OCI-LY1 (cell line): ENCODE measurements around the gene MAPK8.

Experiments used
- H2AFZ ChIP-seq: fragments of 200-600 bp; sonication (generic), shearing (Covaris generic); 2 replicates; pipeline ENCODE4 v1.6.0; 2014; ENCODE audit warnings: antibody characterized with exemption, mild to moderate bottlenecking, low read length
- H3F3A ChIP-seq: fragments of 200-600 bp; sonication (generic), shearing (Covaris generic); 2 replicates; pipeline ENCODE4 v1.6.0; 2014; ENCODE audit warnings: mild to moderate bottlenecking, antibody characterized with exemption, low read length, moderate library complexity; ENCODE audit not compliant: insufficient read depth
- H3K27ac ChIP-seq: fragments of 200-600 bp; sonication (generic); 2 replicates; pipeline ENCODE4 v1.5.1; 2014; ENCODE audit warnings: low read length, mixed run types, mild to moderate bottlenecking, low read depth; ENCODE audit not compliant: poor library complexity, severe bottlenecking
- H3K27me3 ChIP-seq: fragments of 200-600 bp; sonication (generic); 2 replicates; pipeline ENCODE4 v1.6.0; 2014; ENCODE audit warnings: antibody characterized with exemption, mild to moderate bottlenecking, low read length, moderate library complexity; ENCODE audit not compliant: insufficient read depth
- H3K36me3 ChIP-seq: fragments of 200-600 bp; sonication (generic); 2 replicates; pipeline ENCODE4 v1.6.1; 2014; ENCODE audit warnings: mild to moderate bottlenecking, antibody characterized with exemption, low read length, moderate library complexity, mixed read lengths; ENCODE audit not compliant: insufficient read depth
- H3K4me1 ChIP-seq: fragments of 200-600 bp; sonication (generic); 2 replicates; pipeline ENCODE4 v1.5.1; 2014; ENCODE audit warnings: mild to moderate bottlenecking, low read length, moderate library complexity; ENCODE audit not compliant: insufficient read depth, severe bottlenecking
- H3K4me2 ChIP-seq: fragments of 200-600 bp; sonication (generic), shearing (Covaris generic); 2 replicates; pipeline ENCODE4 v1.6.1; 2014; ENCODE audit warnings: low read length
- H3K4me3 ChIP-seq: fragments of 200-600 bp; sonication (generic); 2 replicates; pipeline ENCODE4 v1.5.1; 2014; ENCODE audit warnings: low read length, low read depth, mild to moderate bottlenecking, mixed read lengths; ENCODE audit not compliant: poor library complexity, severe bottlenecking
- H3K79me2 ChIP-seq: fragments of 200-600 bp; shearing (Covaris generic); 2 replicates; pipeline ENCODE4 v1.6.1; 2016; ENCODE audit warnings: mixed run types, low read length, mixed read lengths; ENCODE audit not compliant: insufficient read depth
- H3K9ac ChIP-seq: fragments of 200-600 bp; sonication (generic), shearing (Covaris generic); 2 replicates; pipeline ENCODE4 v1.6.1; 2014; ENCODE audit warnings: mild to moderate bottlenecking, low read length, mixed read lengths
- H3K9me2 ChIP-seq: fragments of 200-600 bp; sonication (generic), shearing (Covaris generic); 2 replicates; pipeline ENCODE4 v1.6.1; 2014; ENCODE audit warnings: low read depth, mild to moderate bottlenecking, low read length, mixed read lengths
- H3K9me3 ChIP-seq: fragments of 200-600 bp; shearing (Covaris generic); 2 replicates; pipeline ENCODE4 v1.6.1; 2014; ENCODE audit warnings: low read length, mixed read lengths
- H4K20me1 ChIP-seq: fragments of 200-600 bp; sonication (generic), shearing (Covaris generic); 2 replicates; pipeline ENCODE4 v1.6.0; 2016; ENCODE audit warnings: mild to moderate bottlenecking, low read length; ENCODE audit not compliant: insufficient read depth
- EZH2 ChIP-seq: fragments of 200-600 bp; sonication (generic), shearing (Covaris generic); IDR thresholded peaks from 2 replicates; pipeline ENCODE4 v1.8.0; 2017; ENCODE audit warnings: borderline replicate concordance, mixed run types, mild to moderate bottlenecking, antibody characterized with exemption, low read length, moderate library complexity, mixed read lengths
- TF ChIP-seq, protein P1 (sequence below): fragments of 200-600 bp; sonication (generic), shearing (Covaris generic); IDR thresholded peaks from 2 replicates; pipeline ENCODE4 v1.5.1; 2017; ENCODE audit warnings: mild to moderate bottlenecking, antibody characterized with exemption, low read length, moderate library complexity, mixed read lengths

The MAPK8 gene

DNA sequence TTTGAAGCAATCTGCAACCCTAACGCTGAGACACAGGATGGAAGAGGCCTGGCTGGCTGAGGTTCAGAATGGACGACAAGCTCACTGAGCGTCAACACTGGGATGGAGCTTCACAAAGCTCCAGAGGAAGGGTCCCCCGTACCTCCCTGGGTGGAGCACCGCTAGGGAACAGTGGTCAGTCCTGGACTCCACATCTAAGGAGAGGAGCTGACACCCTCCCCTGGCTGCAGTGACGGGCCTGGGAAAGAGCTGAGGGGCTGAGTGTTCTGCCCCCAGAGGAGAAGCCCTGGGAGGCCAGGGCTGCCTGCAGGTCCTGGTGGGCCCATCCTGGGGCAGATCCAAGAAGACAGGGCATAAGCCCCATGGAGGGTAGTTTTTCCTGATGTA, 152.2 kb downstream of the MAPK8 start:
- Histone ChIP-seq H3F3A (no peaks in the 10 kb centered on the region), H3K27ac (no peak overlapping the region), H3K9ac (no peak overlapping the region), H3K4me2 (no peak overlapping the region), H4K20me1 (no peaks in the 10 kb centered on the region), H3K9me3 (no peaks in the 10 kb centered on the region), H2AFZ (no peak overlapping the region), H3K27me3 (no peaks in the 10 kb centered on the region), H3K4me1 (no peaks in the 10 kb centered on the region), H3K36me3 (no peaks in the 10 kb centered on the region), H3K9me2 (no peaks in the 10 kb centered on the region), H3K79me2 (no peaks in the 10 kb centered on the region), H3K4me3 (no peak overlapping the region)
- TF ChIP-seq, protein P1, sequence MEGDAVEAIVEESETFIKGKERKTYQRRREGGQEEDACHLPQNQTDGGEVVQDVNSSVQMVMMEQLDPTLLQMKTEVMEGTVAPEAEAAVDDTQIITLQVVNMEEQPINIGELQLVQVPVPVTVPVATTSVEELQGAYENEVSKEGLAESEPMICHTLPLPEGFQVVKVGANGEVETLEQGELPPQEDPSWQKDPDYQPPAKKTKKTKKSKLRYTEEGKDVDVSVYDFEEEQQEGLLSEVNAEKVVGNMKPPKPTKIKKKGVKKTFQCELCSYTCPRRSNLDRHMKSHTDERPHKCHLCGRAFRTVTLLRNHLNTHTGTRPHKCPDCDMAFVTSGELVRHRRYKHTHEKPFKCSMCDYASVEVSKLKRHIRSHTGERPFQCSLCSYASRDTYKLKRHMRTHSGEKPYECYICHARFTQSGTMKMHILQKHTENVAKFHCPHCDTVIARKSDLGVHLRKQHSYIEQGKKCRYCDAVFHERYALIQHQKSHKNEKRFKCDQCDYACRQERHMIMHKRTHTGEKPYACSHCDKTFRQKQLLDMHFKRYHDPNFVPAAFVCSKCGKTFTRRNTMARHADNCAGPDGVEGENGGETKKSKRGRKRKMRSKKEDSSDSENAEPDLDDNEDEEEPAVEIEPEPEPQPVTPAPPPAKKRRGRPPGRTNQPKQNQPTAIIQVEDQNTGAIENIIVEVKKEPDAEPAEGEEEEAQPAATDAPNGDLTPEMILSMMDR: no peak
- no peak for TF ChIP-seq EZH2

DNA sequence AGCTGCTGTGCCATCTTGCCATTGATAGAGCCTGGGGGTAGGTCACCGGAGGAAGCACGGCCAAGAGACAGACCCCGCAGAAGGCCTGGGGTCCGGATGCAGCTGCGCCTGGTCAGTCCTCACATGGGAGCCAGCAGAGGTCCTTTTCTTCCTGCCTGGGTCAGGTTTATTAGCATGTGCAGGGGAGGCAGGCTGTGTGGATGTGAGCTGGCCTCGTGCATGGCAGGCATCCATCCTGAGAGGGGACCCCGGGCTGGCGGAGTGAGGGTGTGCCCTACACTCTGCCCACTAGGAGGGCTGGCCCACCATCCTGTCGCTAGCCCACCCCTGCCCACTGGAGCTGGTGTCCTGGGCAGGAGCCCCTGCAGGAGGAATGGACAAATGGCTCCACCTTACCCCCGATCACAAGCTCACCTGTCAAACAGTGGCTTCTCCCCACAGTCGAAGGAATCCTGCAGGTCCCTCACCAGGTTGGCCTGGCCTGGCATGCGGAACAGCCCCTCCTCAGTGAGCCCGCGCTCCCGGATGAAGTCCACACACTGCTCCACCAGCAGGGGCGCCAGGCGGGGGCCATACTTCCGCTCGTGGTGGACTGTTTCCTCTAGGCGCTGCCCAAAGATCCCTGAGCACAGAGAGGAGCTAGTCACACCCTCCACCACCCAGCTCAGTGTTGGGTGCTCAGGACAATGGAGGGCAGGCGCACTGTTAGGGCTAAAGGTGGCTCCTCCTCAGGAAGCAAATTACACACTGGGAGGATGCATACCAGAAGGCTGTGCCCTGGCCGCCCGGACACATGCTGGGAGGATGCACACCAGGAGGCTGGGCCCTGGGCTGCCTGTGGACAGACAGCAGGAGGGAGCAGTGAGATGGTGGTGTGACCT, 153.0 kb downstream of the MAPK8 start:
- no peak overlapping the region for H3K9ac ChIP-seq
- no peaks in the 10 kb centered on the region for H3K79me2 ChIP-seq
- no peak overlapping the region for H2AFZ ChIP-seq
- H3K9me2 ChIP-seq: no peaks in the 10 kb centered on the region
- no peak overlapping the region for H3K4me2 ChIP-seq
- H4K20me1 ChIP-seq: no peaks in the 10 kb centered on the region
- H3K27ac ChIP-seq: no peak overlapping the region
- no peak overlapping the region for H3K4me3 ChIP-seq
- H3K9me3 ChIP-seq: no peaks in the 10 kb centered on the region
- H3F3A ChIP-seq: no peaks in the 10 kb centered on the region
- TF ChIP-seq, protein P1: no peak
- TF ChIP-seq EZH2: no peak
- no peaks in the 10 kb centered on the region for H3K27me3 ChIP-seq
- H3K4me1 ChIP-seq: no peaks in the 10 kb centered on the region
- H3K36me3 ChIP-seq: no peaks in the 10 kb centered on the region

DNA sequence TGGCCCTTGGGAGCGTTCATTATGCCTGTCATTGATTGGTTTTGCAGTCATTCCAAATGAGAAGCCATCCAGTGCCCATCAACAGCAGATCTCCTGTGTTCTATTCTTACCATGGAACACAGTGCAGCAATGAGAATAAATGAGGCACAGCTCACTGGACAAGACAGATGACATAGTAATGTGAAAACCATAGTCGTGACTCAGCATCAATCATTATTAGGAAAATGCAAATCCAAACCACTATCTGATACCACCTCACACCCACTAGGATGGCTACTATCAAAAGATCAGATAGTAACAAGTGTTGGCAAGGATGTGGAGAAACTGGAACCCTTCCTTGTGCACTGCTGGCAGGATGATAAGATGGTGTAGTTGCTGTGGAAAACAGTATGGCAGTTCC, 153.7 kb downstream of the MAPK8 start:
- Histone ChIP-seq H3K27ac (no peak overlapping the region), H3K9ac (no peak overlapping the region), H3K79me2 (no peaks in the 10 kb centered on the region), H3K9me3 (no peaks in the 10 kb centered on the region), H3K27me3 (no peaks in the 10 kb centered on the region), H3K36me3 (no peaks in the 10 kb centered on the region), H3K4me2 (no peak overlapping the region), H3K4me1 (no peaks in the 10 kb centered on the region), H2AFZ (no peak overlapping the region), H4K20me1 (no peaks in the 10 kb centered on the region), H3K9me2 (no peaks in the 10 kb centered on the region), H3F3A (no peaks in the 10 kb centered on the region), H3K4me3 (no peak overlapping the region)
- TF ChIP-seq EZH2: no peak
- TF ChIP-seq, protein P1: no peak
